ENCODE results near the gene ATRIP. TPM values are rescaled to one million over a fixed set of nuclear protein-coding genes. Genes with fewer than 3 reads are reported as not detected.

ATRIP gene
- total RNA-seq, 1 donor from 2014 or later: 5.9 TPM

- DNase-seq: no peak
These were observed 22.4 kb upstream of the ATRIP start for GRCh38 chr3:48423883-48424695.

GRCh38 chr3:48425281-48425812, 21.2 kb upstream of the ATRIP start:
- no peak for DNase-seq

- peak; percentile 85 for DNase-seq
These were observed 20.1 kb upstream of the ATRIP start for GRCh38 chr3:48426401-48426909.

DNA sequence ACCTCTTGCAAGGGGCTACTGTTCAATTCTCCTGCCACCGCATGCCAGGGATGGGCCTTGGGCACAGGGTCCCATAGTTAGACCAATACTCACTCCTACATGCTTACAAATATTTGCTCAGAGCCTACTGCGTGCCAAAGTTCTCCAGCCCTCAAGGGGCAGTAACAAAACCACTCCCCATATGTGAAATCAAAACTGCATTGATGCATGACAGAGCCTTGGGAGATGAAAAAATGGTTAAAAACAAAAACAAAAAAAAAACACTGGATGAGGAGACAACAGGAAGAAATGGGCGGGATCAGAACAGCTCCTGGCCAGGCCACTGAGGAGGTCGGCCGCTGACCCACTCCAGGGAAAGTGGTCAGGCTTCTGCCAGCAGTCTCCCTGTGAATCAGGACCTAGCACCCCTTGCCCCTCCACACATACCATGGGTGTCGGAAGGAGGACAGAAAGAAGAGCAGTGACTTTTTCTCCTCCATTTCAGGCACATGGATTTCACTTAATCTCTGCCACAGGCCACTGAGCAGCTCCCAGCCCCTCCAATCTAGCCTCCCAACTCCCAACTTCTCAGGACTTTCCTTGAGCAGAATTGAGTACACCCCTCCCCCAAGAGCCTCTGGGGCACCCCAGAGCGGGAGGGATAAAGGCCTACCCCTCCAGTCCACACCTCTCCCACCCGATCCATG, 19.4 kb upstream of the ATRIP start:
- DNase-seq: no peak

GRCh38 chr3:48427630-48427962, 18.9 kb upstream of the ATRIP start:
- DNase-seq: no peak

DNA sequence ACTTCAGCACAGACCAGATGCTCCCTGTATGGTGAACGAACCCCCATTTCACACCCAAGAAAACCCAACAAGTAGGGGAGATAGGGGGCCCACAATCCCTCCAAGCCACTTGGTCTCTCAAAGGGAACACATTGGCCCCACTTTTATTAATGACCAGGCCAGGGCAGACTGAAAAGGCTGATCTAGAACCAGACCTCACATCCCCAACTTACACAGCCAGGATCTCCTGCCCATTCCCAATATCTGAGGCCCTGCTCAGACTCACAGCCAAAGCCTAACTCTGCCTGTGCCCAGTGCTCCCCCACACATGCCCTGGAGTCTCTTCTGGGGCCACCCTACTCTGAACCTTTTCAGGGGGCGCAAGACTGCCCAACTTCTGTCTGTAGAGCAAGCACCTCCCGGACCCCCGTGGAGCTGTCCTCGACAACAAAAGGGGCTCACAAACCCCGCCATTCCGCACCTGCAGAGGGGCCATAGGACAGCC, 18.4 kb upstream of the ATRIP start:
- no peak for DNase-seq

DNA sequence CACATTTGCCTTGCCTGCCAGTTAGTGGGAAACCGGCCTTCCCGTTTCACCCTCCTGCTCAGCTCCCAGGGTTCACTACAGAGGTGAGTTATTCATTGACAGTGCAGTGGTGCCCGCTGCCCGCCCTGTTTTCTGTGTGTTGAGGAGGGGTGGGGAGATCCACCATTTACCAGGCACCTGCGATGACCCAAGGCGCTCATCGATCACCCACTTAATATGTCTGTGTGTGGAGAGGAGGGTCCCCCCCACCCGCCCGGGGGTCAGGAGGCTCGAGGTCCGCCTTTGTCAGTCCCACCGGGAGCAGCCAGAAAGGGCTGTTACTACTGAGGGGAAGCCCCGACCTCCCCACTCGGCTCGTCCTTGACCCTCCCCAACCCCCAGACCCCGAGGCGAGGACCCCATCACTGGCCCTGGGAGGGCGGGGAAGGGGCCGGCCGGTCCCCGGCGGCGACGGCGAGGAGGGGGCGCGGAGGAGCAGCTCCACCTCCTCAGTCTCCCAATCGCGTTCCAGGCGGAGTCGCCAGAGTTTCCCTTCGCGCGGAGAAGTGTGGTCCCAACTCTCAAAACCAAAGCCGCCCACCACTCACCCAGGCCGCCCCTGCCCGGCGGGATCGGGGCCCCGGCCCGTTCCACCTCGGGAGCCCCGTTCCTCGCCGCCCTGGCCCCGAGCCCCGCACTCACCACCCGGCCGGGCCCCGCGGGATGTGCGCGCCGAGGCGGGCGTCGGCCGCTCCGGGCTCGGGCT, 17.8 kb upstream of the ATRIP start:
- no peak for DNase-seq

GRCh38 chr3:48429317-48429959, 17.1 kb upstream of the ATRIP start:
- peak; percentile 44 for DNase-seq

GRCh38 chr3:48429960-48430707, 16.4 kb upstream of the ATRIP start, which contains the start of gene PLXNB1:
PLXNB1 (minus strand) TSS chr3:48430086; CDS start chr3:48424611, 5,475 bp downstream.
- DNase-seq: no peak

DNA sequence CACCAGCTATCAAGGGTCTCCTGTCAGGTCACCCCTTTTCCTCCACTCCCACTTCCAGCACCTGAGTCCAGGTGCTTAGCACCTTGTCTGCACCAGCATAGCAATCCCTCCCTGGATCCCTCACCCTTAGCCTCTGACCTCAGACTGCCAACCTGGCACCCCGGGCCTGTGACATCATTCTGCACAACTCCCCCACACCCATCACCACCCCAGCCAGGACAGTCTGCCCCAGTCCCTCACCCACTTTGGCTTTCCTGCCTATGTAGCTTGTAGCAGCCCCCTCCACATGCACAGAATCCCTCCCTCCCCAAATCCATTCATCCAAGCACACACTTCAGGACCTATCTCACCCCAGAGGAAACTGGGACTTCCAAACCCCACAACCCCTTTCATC, 15.8 kb upstream of the ATRIP start:
- DNase-seq: no peak

DNA sequence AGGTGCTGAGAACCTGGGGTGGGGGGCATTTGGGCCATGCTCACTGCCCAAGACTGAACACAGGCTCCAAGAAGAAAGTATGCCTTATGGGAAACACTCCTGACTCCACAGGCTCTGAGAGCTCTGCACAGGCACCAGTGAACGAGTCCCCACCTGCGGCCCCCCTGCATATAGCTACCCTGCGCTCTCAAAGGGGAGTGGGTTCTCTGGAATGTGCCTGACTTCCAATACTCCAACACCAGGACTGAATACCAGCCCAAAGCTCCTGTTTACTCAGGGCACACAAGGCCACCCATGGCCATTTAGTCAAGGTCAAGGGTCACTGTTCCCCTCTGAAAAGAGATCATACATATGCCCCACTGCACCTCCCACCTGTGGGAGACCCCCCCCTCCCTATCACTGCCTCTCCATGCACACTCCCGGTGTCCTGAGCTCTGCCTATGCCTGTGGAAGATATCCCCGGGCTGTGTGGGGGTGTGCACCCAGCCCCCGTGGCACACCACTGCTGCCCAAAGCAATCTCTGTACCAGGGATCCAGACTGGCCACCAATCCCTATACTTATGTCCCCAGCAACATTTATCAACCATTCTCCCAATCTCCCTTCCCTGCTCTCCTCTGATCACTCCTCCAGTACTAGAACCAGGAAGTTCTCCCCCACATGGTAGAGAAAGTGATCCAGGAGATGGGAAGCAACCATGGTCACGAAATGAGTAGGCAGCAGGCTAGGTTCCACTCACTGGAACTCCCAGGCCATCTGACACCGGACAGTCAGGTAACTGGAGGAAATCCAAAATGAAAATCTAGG, 15.1 kb upstream of the ATRIP start:
- no peak for DNase-seq

GRCh38 chr3:48432411-48433371, 13.8 kb upstream of the ATRIP start:
- DNase-seq: no peak

- no peak for DNase-seq
These were observed 12.9 kb upstream of the ATRIP start for GRCh38 chr3:48433472-48434118.

GRCh38 chr3:48434591-48435222, 11.8 kb upstream of the ATRIP start:
- DNase-seq: no peak

GRCh38 chr3:48435223-48435595, 11.3 kb upstream of the ATRIP start:
- no peak for DNase-seq

DNA sequence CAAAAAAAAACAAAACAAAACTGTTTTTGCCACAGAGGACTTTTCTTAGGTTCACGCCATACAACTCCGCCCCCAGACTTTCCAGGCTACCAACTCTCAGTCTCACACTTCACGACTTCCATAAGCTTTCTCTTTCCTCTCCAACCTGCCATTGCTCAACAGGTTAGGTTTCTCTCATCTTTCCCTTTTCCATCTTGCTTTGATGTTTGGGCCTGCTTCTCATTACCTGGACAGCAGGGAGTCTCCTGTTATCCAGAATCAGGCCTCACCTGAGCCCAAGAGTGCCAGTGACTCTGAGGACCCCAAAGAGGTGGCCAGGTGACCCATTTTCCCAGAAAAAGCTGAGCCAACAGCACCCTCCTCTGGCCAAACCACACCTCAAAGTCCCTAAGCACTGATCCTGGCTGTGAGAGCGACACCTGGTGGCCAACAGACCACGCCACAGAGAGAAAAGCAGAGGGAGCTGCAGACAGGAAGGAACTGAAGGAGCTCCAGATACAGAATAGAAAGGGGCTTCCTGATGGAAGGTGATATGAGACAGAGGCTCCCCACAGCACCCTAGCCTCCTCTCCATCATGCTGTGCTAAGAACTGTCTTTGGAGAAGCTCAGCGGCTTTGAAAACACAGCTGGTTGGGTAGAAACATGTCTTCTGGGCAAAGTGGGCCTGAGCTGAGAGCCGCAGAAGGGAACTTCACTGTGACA, 10.6 kb upstream of the ATRIP start:
- peak; percentile 79 for DNase-seq

DNA sequence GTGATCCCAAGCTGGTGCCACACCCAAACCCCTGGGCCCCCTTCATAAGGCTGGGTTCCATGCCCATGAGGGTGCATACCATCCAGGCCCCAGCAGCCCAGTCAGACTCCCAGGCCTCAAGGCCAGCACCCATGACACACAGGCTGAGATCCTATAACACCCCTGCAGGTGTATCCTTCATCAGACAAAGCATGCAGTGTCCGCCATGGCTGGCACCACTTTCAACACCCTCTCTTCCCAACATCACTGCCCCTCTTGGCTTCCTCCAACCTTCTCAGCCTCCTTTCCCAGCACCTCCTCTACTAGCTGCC, 10.1 kb upstream of the ATRIP start:
- no peak for DNase-seq

GRCh38 chr3:48436855-48437254, 9.7 kb upstream of the ATRIP start:
- DNase-seq: no peak
